GM10248 (cell line): ENCODE measurements around the gene CRADD.

ENCODE experiments used
- CTCF ChIA-PET: fragments of 300-600 bp; sonication (Branson Sonifier 250); formaldehyde crosslinking; extraction: SDS; loops from one replicate; lab custom pipeline; 2021; ENCODE audit warnings: antibody characterized with exemption; lab: Yijun Ruan, JAX
- POLR2A ChIA-PET: fragments of 350-650 bp; sonication (Branson Sonifier 250); formaldehyde crosslinking; extraction: SDS; loops from one replicate; lab custom pipeline; 2020; ENCODE audit warnings: antibody characterized with exemption; lab: Yijun Ruan, JAX
- DNase-seq: peaks from one replicate; pipeline ENCODE4 v3.0.0; 2012; ENCODE audit errors: extremely low spot score
- TF ChIP-seq, protein P1 (sequence below): IDR thresholded peaks from 2 replicates; pipeline ENCODE4 v1.5.1; 2012; ENCODE audit warnings: mild to moderate bottlenecking, low read depth; ENCODE audit errors: extremely low read depth, missing control alignments, control extremely low read depth

The CRADD gene

DNA sequence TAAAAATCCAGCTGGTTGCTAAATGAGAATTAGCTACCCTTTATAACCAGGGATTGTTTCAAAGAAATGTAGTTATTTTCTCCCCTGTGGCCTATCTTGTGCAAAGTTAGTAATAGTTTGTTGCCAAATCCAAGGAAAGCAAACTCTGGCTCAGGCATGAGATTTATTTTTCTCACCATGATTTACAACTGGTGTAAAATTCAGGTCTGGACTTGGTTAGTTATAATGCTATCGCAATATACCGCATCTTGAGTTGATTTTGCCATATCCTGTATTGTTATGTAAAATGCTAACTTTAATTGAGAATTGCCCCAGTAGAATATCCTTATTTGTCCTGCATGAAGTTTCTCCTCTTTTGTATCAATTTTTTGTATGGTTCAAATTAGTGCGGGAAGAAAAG is 135.5 kb downstream of the CRADD start:
- DNase-seq: no peak
- POLR2A ChIA-PET: no interaction called here
- CTCF ChIA-PET: interaction anchor here (1.9 kb wide), 1 partner anchor 8 kb away, joined by 5 read pairs; no protein-coding TSS in a partner anchor
- TF ChIP-seq, protein P1, sequence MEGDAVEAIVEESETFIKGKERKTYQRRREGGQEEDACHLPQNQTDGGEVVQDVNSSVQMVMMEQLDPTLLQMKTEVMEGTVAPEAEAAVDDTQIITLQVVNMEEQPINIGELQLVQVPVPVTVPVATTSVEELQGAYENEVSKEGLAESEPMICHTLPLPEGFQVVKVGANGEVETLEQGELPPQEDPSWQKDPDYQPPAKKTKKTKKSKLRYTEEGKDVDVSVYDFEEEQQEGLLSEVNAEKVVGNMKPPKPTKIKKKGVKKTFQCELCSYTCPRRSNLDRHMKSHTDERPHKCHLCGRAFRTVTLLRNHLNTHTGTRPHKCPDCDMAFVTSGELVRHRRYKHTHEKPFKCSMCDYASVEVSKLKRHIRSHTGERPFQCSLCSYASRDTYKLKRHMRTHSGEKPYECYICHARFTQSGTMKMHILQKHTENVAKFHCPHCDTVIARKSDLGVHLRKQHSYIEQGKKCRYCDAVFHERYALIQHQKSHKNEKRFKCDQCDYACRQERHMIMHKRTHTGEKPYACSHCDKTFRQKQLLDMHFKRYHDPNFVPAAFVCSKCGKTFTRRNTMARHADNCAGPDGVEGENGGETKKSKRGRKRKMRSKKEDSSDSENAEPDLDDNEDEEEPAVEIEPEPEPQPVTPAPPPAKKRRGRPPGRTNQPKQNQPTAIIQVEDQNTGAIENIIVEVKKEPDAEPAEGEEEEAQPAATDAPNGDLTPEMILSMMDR: no peak

DNA sequence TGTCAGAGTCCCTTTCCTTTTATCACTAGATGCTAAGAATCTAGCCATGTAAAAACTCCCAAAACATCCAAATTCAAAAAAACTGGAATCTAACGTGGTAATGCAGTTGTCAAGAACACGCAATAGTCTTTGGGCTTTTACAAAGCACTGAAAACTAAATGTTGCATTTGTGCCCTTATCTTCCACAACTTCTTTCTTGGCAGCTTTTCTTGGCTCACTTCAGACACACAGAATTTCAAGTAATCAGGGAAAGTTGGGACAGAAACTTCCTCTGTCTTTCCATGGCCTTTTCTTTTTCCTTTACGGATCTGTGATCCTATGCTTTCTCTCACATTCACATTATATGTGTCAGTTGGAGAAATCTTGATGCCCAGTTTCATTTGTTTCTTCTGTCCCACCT is 136.0 kb downstream of the CRADD start:
- CTCF ChIA-PET: interaction anchor here (1.9 kb wide), 1 partner anchor 8 kb away, joined by 5 read pairs; no protein-coding TSS in a partner anchor
- no peak for DNase-seq
- TF ChIP-seq, protein P1: no peak
- POLR2A ChIA-PET: no interaction called here

DNA sequence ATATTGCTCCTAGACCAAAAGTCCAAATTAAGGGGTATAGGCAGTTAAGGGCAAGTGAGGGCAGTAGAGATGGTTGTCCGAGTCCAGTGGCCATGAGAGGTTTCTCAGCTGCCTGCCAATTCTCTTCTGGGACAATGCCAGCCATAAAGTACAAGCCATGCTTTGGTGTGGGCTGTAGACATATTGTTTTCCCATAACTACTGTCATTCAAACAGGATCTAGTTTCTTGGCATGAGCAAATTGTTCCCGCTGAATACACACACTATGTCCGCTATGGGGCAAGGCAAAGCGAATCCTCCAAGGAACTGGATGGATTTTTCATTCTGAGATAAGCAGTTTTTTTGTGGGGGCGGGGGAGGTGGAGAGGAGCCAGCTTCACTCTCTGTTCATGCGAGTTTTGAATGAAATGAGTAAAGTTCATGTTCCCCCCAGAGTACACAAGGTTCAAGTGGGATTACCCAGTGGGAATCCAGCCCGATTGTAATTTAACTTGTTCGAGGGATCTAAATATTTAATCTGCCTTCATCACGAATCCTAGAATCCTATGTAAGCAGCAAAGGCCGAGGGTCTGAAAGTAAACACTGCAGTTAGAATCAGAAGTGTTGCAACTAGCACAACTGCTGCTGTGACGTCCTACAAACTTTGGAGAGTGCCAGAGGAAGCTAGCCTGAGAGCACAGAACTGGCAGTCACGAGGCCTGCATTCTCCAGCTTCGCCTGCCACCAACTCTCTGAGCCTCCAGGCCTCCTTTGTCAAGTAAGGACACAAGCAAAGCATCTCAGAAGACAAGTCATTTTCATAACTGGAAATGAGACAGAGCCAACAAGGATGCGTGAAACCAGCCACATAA is 137.0 kb downstream of the CRADD start:
- CTCF ChIA-PET: interaction anchor here (1.2 kb wide), 1 partner anchor 22 kb away, joined by 3 read pairs; no protein-coding TSS in a partner anchor
- DNase-seq: no peak
- TF ChIP-seq, protein P1: no peak
- POLR2A ChIA-PET: no interaction called here

DNA sequence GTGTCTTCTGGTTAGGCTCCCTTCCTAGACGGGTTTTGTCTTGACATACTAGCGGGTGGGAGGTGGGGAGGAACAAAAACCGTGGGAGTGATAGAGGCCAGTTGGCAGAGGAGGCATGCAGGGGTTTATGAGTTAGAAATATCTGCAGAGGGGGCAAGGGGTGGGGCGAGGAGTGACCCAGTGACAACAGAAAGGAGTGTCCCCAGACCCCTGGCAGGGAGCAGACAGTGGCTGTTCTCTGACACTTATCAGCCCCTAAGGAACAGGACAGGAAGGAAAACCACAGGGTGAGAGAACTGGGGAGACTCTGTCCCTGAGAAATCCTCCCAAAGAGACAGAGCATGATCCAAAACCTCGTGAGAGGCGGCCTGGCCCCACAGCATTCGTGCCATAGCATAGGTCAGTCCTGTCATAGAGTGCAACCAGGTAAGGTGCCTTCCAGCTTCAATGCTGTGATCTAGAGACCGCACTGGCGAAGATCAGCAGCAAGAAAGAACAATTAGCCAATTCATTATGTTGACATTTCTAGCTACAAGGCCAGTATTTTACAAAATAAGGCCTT is 141.4 kb downstream of the CRADD start:
- POLR2A ChIA-PET: no interaction called here
- CTCF ChIA-PET: no interaction called here
- no peak for DNase-seq
- TF ChIP-seq, protein P1: no peak

DNA sequence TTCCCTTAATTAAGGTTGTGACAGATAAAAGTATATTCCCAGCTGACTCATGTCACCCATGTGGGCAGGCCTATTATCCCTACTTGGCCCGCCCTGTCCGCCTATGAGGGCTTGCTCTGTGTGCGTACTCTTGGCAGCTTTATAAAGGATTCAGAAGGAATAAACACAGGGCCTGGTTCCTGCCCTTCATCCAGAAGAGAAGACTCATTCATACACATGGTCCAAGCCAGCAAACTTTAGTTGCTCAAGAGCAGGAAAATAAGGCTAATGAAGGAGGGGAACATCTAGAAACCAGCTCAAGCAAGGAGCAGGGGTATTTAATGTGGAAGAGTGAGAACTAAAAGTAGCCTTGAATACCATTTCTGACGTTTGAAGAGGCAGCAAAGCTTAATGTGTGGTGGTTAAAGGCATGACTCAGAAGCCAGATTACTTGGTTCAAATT is 141.9 kb downstream of the CRADD start:
- TF ChIP-seq, protein P1: no peak
- DNase-seq: no peak
- POLR2A ChIA-PET: no interaction called here
- CTCF ChIA-PET: interaction anchor here (1.0 kb wide), 1 partner anchor 10 kb away, joined by 3 read pairs; no protein-coding TSS in a partner anchor

DNA sequence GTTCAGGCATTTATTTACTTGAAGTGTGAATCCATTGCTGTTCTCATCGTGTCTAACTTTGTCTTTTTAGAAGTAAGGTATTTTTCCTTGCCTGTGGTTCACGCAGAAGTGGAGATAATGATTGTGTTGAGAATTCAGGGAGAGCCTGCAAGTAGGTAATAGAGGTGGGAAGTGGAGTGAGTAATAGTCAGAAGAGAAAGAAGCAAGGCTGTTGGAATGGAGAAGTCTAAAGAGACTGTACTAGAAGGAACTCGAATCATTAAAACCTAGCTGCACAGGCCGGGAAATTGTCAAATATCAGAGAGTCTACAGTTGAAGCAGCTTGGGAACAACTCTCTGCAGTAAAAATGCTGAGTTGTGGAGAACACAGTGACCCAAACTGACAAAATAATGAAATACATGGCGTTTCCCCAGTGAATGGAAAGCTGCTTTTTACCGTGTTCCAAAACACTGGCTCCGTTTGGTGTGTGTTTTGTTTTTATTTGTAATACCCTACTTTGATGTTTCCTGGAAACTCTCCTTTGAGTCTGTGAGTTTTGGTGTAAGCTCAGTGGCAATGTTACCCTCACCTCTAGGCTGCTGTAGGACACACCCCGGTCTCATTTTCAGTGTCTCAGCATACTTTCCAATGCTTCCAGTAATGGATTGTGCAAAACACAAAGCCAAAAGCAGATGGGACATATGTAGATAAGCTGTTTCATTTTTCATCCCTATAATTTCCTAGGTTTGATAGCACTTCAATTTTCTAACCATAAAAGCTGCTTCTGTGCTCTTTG is 146.6 kb downstream of the CRADD start:
- ChIA-PET POLR2A (no interaction called here), CTCF (interaction anchor here (1.0 to 1.5 kb wide), 4 partner anchors 8 to 21 kb away, joined by 3 to 5 read pairs (median 3); no protein-coding TSS in a partner anchor)
- no peak for DNase-seq
- TF ChIP-seq, protein P1: no peak
